Astrocyte (in vitro differentiated cells and primary cell): ENCODE data around the gene DDR2.

ENCODE experiments used
- CTCF ChIP-seq: IDR thresholded peaks from 2 replicates; pipeline ENCODE4 v1.5.1; 2011; ENCODE audit warnings: low read depth, mild to moderate bottlenecking, inconsistent platforms, low read length, moderate library complexity; ENCODE audit not compliant: insufficient read depth
- EZH2 ChIP-seq: IDR thresholded peaks from 2 replicates; pipeline ENCODE4 v1.6.1; 2012; ENCODE audit warnings: mild to moderate bottlenecking, low read length, inconsistent platforms; ENCODE audit not compliant: insufficient read depth

GRCh38 chr1:162599451-162599850 lies 32.8 kb upstream of the DDR2 start:
- no peak for TF ChIP-seq CTCF
- TF ChIP-seq EZH2, result no peak
